ENCODE measurements around the gene EVC2.

EVC2 gene

GRCh38 chr4:5566991-5567390 lies 141.4 kb downstream of the EVC2 start:
- no peak for DNase-seq (ENCODE audit: low spot score)

GRCh38 chr4:5566526-5566925 lies 141.8 kb downstream of the EVC2 start:
- DNase-seq (ENCODE audit: low spot score): no peak

- DNase-seq (ENCODE audit: low spot score): no peak
Observed at GRCh38 chr4:5563856-5564255, 144.5 kb downstream of the EVC2 start.

- DNase-seq (ENCODE audit: low spot score): no peak
Observed at GRCh38 chr4:5562476-5562875, 145.9 kb downstream of the EVC2 start.

- no peak for DNase-seq (ENCODE audit: low spot score)
Observed at GRCh38 chr4:5561286-5561685, 147.1 kb downstream of the EVC2 start.

GRCh38 chr4:5558502-5558901 lies 149.9 kb downstream of the EVC2 start:
- DNase-seq (ENCODE audit: low spot score): no peak

GRCh38 chr4:5554376-5554775 lies 154.0 kb downstream of the EVC2 start:
- peak; percentile 56 for DNase-seq (ENCODE audit: low spot score)

GRCh38 chr4:5553801-5554200 lies 154.6 kb downstream of the EVC2 start:
- no peak for DNase-seq (ENCODE audit: low spot score)

- no peak for DNase-seq (ENCODE audit: low spot score)
Observed at GRCh38 chr4:5552451-5552850, 155.9 kb downstream of the EVC2 start.

- DNase-seq (ENCODE audit: low spot score): no peak
Observed at GRCh38 chr4:5547651-5548249, 160.6 kb downstream of the EVC2 start.

- no peak for DNase-seq (ENCODE audit: low spot score)
Observed at GRCh38 chr4:5545271-5545670, 163.1 kb downstream of the EVC2 start.

GRCh38 chr4:5544762-5545161 lies 163.6 kb downstream of the EVC2 start:
- DNase-seq (ENCODE audit: low spot score): no peak

GRCh38 chr4:5543681-5544080 lies 164.7 kb downstream of the EVC2 start:
- DNase-seq (ENCODE audit: low spot score): no peak

GRCh38 chr4:5541169-5541568 lies 167.2 kb downstream of the EVC2 start:
- no peak for DNase-seq (ENCODE audit: low spot score)

GRCh38 chr4:5539584-5539983 lies 168.8 kb downstream of the EVC2 start:
- DNase-seq (ENCODE audit: low spot score): no peak

GRCh38 chr4:5532100-5532499 lies 176.3 kb downstream of the EVC2 start:
- no peak for DNase-seq (ENCODE audit: low spot score)

GRCh38 chr4:5528031-5528436 lies 180.3 kb downstream of the EVC2 start:
- DNase-seq (ENCODE audit: low spot score): no peak

- DNase-seq (ENCODE audit: low spot score): no peak
Observed at GRCh38 chr4:5527211-5527610, 181.1 kb downstream of the EVC2 start.

GRCh38 chr4:5526080-5526846 lies 182.1 kb downstream of the EVC2 start:
- DNase-seq (ENCODE audit: low spot score): no peak

- no peak for DNase-seq (ENCODE audit: low spot score)
Observed at GRCh38 chr4:5524446-5525299, 183.7 kb downstream of the EVC2 start.

- no peak for DNase-seq (ENCODE audit: low spot score)
Observed at GRCh38 chr4:5517372-5517771, 191.0 kb downstream of the EVC2 start.

GRCh38 chr4:5515646-5516045 lies 192.7 kb downstream of the EVC2 start:
- no peak for DNase-seq (ENCODE audit: low spot score)

All from iPS-NIHi11 (cell line).